ENCODE data around the gene ERBB4.

DNA sequence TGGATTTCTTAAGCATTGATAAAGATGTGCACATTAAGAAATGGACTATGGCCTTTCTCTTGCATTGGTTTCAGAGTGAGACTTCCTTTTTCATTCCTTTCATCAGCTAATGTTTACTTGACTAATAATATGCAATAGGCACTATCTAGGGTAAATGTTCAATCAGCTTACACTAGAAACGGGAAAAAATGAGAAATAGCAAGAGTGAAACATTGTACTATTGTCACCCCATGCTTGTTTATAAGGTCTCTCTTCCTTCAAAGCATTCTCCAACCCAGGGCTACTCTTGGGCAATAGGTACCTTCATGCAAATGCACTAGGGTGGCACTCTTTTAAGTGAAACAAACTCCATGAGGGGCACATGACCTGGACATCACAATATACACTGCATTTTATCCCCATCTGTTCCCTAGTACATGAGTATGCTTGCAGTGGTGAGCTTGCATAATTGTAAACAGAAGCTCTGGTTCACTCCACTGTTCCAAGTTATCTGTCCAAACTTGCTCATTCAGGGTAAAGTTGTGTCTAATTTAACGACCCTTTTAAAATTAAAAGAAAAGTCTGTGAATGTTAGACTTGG lies 402.3 kb downstream of the ERBB4 start:
- TF ChIP-seq CTCF (IDR thresholded peaks at IDR 0.05) (no peak), POLR2A (IDR thresholded peaks at IDR 0.05) (no peak)

All from Peyer's patch (tissue), 4 donors.